NCI-H446 (cell line): ENCODE measurements around the gene FGF8.

ENCODE experiments used
- DNase-seq, 2 experiments: peaks; one replicate each; lab custom pipeline; 2025; lab: John Stamatoyannopoulos, UW

FGF8 gene

GRCh38 chr10:101768791-101769170 lies 7.1 kb downstream of the FGF8 start:
- no peak for DNase-seq

- no peak for DNase-seq
Observed at GRCh38 chr10:101767966-101768790, 7.7 kb downstream of the FGF8 start.

- no peak for DNase-seq
Observed at GRCh38 chr10:101767600-101767945, 8.3 kb downstream of the FGF8 start.

GRCh38 chr10:101766753-101767599 lies 8.9 kb downstream of the FGF8 start:
- no peak for DNase-seq

GRCh38 chr10:101766306-101766705 lies 9.6 kb downstream of the FGF8 start:
- DNase-seq = no peak

- no peak for DNase-seq
Observed at GRCh38 chr10:101763141-101763846, 12.6 kb downstream of the FGF8 start.

GRCh38 chr10:101762736-101763135 lies 13.2 kb downstream of the FGF8 start:
- DNase-seq = no peak

- DNase-seq = no peak
Observed at GRCh38 chr10:101761226-101761625, 14.7 kb downstream of the FGF8 start.

GRCh38 chr10:101760510-101760909 lies 15.4 kb downstream of the FGF8 start:
- DNase-seq = no peak

- no peak for DNase-seq
Observed at GRCh38 chr10:101759309-101760247, 16.3 kb downstream of the FGF8 start.

GRCh38 chr10:101758858-101759257 lies 17.1 kb downstream of the FGF8 start:
- no peak for DNase-seq

GRCh38 chr10:101752241-101752640 lies 23.7 kb downstream of the FGF8 start:
- no peak for DNase-seq

GRCh38 chr10:101749047-101750016 lies 26.6 kb downstream of the FGF8 start:
- no peak for DNase-seq

- DNase-seq = no peak
Observed at GRCh38 chr10:101748496-101748895, 27.4 kb downstream of the FGF8 start.

- DNase-seq = no peak
Observed at GRCh38 chr10:101745074-101745696, 30.7 kb downstream of the FGF8 start.

- DNase-seq = no peak
Observed at GRCh38 chr10:101744267-101744666, 31.6 kb downstream of the FGF8 start.

GRCh38 chr10:101741938-101742337 lies 34.0 kb downstream of the FGF8 start:
- no peak for DNase-seq

GRCh38 chr10:101736666-101737065 lies 39.2 kb downstream of the FGF8 start:
- no peak for DNase-seq

GRCh38 chr10:101732096-101732495 lies 43.8 kb downstream of the FGF8 start:
- DNase-seq = no peak

GRCh38 chr10:101726115-101726387 lies 49.9 kb downstream of the FGF8 start:
- DNase-seq = no peak
